ENCODE data around the gene UCHL3.
"Not testable (repeated sequence)": the region's sequence is repeated elsewhere in the genome, so short reads cannot be mapped to it uniquely, and the experiment has no call there.

Gene UCHL3

GRCh38 chr13:75545386-75545785, 4.2 kb upstream of the UCHL3 start:
- intact Hi-C loops (cut with DNase I), result loop anchor here (5.0 kb wide), 1 partner anchor 63 kb away; the partner anchor contains the start of gene TBC1D4
- not testable (repeated sequence) for DNase-seq

GRCh38 chr13:75547917-75548316, 1.7 kb upstream of the UCHL3 start:
- intact Hi-C loops (cut with DNase I), result loop anchor here (2.0 to 5.0 kb wide), 2 partner anchors 66 to 175 kb away; partner anchors contain the start of gene TBC1D4
- DNase-seq, result no peak

GRCh38 chr13:75550159-75550567, 572 bp downstream of the UCHL3 start:
- intact Hi-C loops (cut with DNase I), result no loop called here
- DNase-seq, result no peak

GRCh38 chr13:75554464-75554863, 4.9 kb downstream of the UCHL3 start:
- intact Hi-C loops (cut with DNase I), result no loop called here
- no peak for DNase-seq

- intact Hi-C loops (cut with DNase I), result no loop called here
- DNase-seq, result no peak
These were observed 5.4 kb downstream of the UCHL3 start for GRCh38 chr13:75554981-75555380.

GRCh38 chr13:75555836-75556235, 6.2 kb downstream of the UCHL3 start:
- no peak for DNase-seq
- intact Hi-C loops (cut with DNase I), result no loop called here

GRCh38 chr13:75556961-75557360, 7.4 kb downstream of the UCHL3 start:
- no peak for DNase-seq
- intact Hi-C loops (cut with DNase I), result no loop called here

- DNase-seq, result no peak
- intact Hi-C loops (cut with DNase I), result no loop called here
These were observed 8.7 kb downstream of the UCHL3 start for GRCh38 chr13:75558145-75558840.

- DNase-seq, result no peak
These were observed 17.1 kb downstream of the UCHL3 start for GRCh38 chr13:75566658-75567057.

GRCh38 chr13:75569576-75569975, 20.0 kb downstream of the UCHL3 start:
- DNase-seq, result no peak
- intact Hi-C loops (cut with DNase I), result no loop called here

More at GRCh38 chr13:75566658-75567057, 17.1 kb downstream of the UCHL3 start:
- intact Hi-C loops (cut with DNase I), result no loop called here

- DNase-seq, result no peak
- intact Hi-C loops (cut with DNase I), result no loop called here
These were observed 29.9 kb downstream of the UCHL3 start for GRCh38 chr13:75579529-75579928.

- DNase-seq, result no peak
These were observed 32.5 kb downstream of the UCHL3 start for GRCh38 chr13:75581874-75582640.

GRCh38 chr13:75583091-75583490, 33.5 kb downstream of the UCHL3 start:
- intact Hi-C loops (cut with DNase I), result no loop called here
- DNase-seq, result no peak

More at GRCh38 chr13:75581874-75582640, 32.5 kb downstream of the UCHL3 start:
- intact Hi-C loops (cut with DNase I), result no loop called here

- intact Hi-C loops (cut with DNase I), result no loop called here
These were observed 35.6 kb downstream of the UCHL3 start for GRCh38 chr13:75585153-75585552.

GRCh38 chr13:75587679-75588078, 38.1 kb downstream of the UCHL3 start:
- intact Hi-C loops (cut with DNase I), result no loop called here
- DNase-seq, result no peak

More at GRCh38 chr13:75585153-75585552, 35.6 kb downstream of the UCHL3 start:
- DNase-seq, result no peak

- DNase-seq, result no peak
- intact Hi-C loops (cut with DNase I), result no loop called here
These were observed 47.1 kb downstream of the UCHL3 start for GRCh38 chr13:75596657-75597182.

GRCh38 chr13:75600371-75600770, 50.8 kb downstream of the UCHL3 start:
- intact Hi-C loops (cut with DNase I), result no loop called here
- DNase-seq, result no peak

GRCh38 chr13:75603038-75603437, 53.4 kb downstream of the UCHL3 start:
- intact Hi-C loops (cut with DNase I), result no loop called here
- no peak for DNase-seq

- no peak for DNase-seq
- intact Hi-C loops (cut with DNase I), result no loop called here
These were observed 57.9 kb downstream of the UCHL3 start for GRCh38 chr13:75607447-75607846.

- intact Hi-C loops (cut with DNase I), result no loop called here
- DNase-seq, result no peak
These were observed 60.9 kb downstream of the UCHL3 start for GRCh38 chr13:75610466-75610865.

- no peak for DNase-seq
- intact Hi-C loops (cut with DNase I), result no loop called here
These were observed 62.8 kb downstream of the UCHL3 start for GRCh38 chr13:75612354-75612753.

GRCh38 chr13:75617230-75617629, 67.6 kb downstream of the UCHL3 start:
- intact Hi-C loops (cut with DNase I), result no loop called here
- DNase-seq, result no peak
